Caco-2 (cell line): ENCODE results near the gene PPP1R3F. TPM values are rescaled to one million over a fixed set of nuclear protein-coding genes. Genes with fewer than 3 reads are reported as not detected.

Experiments
- BruUV-seq: library from RNA; stranded (reverse); fragments of 400-500 nt; replicated peaks from 2 replicates; lab custom pipeline; 2021; lab: Mats Ljungman, UMichigan
- CTCF ChIA-PET: fragments of 300-600 bp; sonication (Branson Sonifier 250); formaldehyde crosslinking; loops from one replicate; lab custom pipeline; 2022; ENCODE audit warnings: antibody characterized with exemption; lab: Charles Lee
- POLR2A ChIA-PET: fragments of 300-600 bp; sonication (Branson Sonifier 250); formaldehyde crosslinking; loops from one replicate; lab custom pipeline; 2022; ENCODE audit warnings: antibody characterized with exemption; lab: Charles Lee
- DNase-seq, 2 experiments: peaks; one replicate each; pipeline versions ENCODE4 v3.0.0 to v3.0.0-alpha.2; 2020 to 2022
- H3K27me3 ChIP-seq: replicated peaks from 2 replicates; pipeline ENCODE4 v1.6.0; 2011; ENCODE audit warnings: low read length; ENCODE audit not compliant: control insufficient read depth, insufficient read depth
- H3K36me3 ChIP-seq: 2 replicates; pipeline ENCODE4 v1.5.1; 2011; ENCODE audit warnings: low read length; ENCODE audit not compliant: control insufficient read depth, insufficient read depth
- H3K4me1 ChIP-seq: fragments of 250-450 bp; sonication (Bioruptor Pico); 2 replicates; pipeline ENCODE4 v1.5.1; 2020; ENCODE audit warnings: mild to moderate bottlenecking
- H3K4me3 ChIP-seq: 2 replicates; pipeline ENCODE4 v1.5.1; 2011; ENCODE audit warnings: low read depth, mild to moderate bottlenecking, control low read depth, low read length
- H3K9me3 ChIP-seq: fragments of 250-450 bp; sonication (Bioruptor Pico); 2 replicates; pipeline ENCODE4 v1.5.1; 2020; ENCODE audit warnings: mild to moderate bottlenecking, moderate library complexity
- H3K27ac Mint-ChIP-seq: one replicate; pipeline ENCODE4 v1.8.0; 2022; ENCODE audit warnings: mixed read lengths; ENCODE audit not compliant: unreplicated experiment
- H3K27me3 Mint-ChIP-seq: one replicate; pipeline ENCODE4 v1.8.0; 2022; ENCODE audit warnings: mixed read lengths; ENCODE audit not compliant: insufficient read depth, unreplicated experiment
- H3K36me3 Mint-ChIP-seq: one replicate; pipeline ENCODE4 v1.8.0; 2022; ENCODE audit warnings: mild to moderate bottlenecking, mixed read lengths; ENCODE audit not compliant: insufficient read depth, unreplicated experiment
- H3K4me1 Mint-ChIP-seq: one replicate; pipeline ENCODE4 v1.8.0; 2022; ENCODE audit warnings: low read depth, mixed read lengths; ENCODE audit not compliant: unreplicated experiment
- H3K4me3 Mint-ChIP-seq: one replicate; pipeline ENCODE4 v1.8.0; 2022; ENCODE audit warnings: mild to moderate bottlenecking, moderate library complexity, mixed read lengths; ENCODE audit not compliant: unreplicated experiment
- H3K9me3 Mint-ChIP-seq: one replicate; pipeline ENCODE4 v1.8.0; 2022; ENCODE audit warnings: mixed read lengths; ENCODE audit not compliant: unreplicated experiment
- CTCF ChIP-seq, 2 experiments: fragments of 200-600 bp in 1 of 2; IDR thresholded peaks; 1 replicate in 1 of 2; 2 replicates in 1 of 2; pipeline versions ENCODE4 v1.5.1 to v1.8.0; 2011 to 2022; ENCODE audit warnings: antibody characterized with exemption in 1 of 2, control low read depth in 1 of 2, inconsistent platforms in 1 of 2, low read depth in 1 of 2, low read length in 1 of 2, mild to moderate bottlenecking in 1 of 2, moderate library complexity in 1 of 2; ENCODE audit not compliant: insufficient read depth in 1 of 2, severe bottlenecking in 1 of 2, unreplicated experiment in 1 of 2
- intact Hi-C: fragments of 100-400 bp; cut with micrococcal nuclease; formaldehyde crosslinking; loops from one replicate; pipeline ENCODE4 v1.10.0; 2022; ENCODE audit not compliant: unreplicated experiment
- total RNA-seq: library from RNA; stranded (reverse); gene quantifications from 2 replicates; pipeline ENCODE4 v1.2.3, GENCODE V29; 2022

The PPP1R3F gene
- total RNA-seq, 1 experiment from 2014 or later = 3.9 TPM

- no peaks in the 10 kb centered on the region for H3K27me3 ChIP-seq
- Mint-ChIP-seq H3K4me3 (no peak overlapping the region), H3K4me1 (no peaks in the 10 kb centered on the region), H3K9me3 (no peaks in the 10 kb centered on the region), H3K27me3 (no peaks in the 10 kb centered on the region), H3K36me3 (peaks cover 6% of the 10 kb centered on the region), H3K27ac (no peak overlapping the region)
- H3K36me3 ChIP-seq = no peaks in the 10 kb centered on the region
- ChIA-PET CTCF (no interaction called here), POLR2A (no interaction called here)
- DNase-seq = no peak
- no TSS peak for BruUV-seq
- intact Hi-C loops = loop anchor here (2.0 to 10.0 kb wide), 2 partner anchors 43 to 59 kb away; partner anchors contain the start of gene PLP2
- TF ChIP-seq CTCF (IDR thresholded peaks at IDR 0.05; ENCODE audit: insufficient read depth in 1 of 2, low read depth in 1 of 2, low read length in 1 of 2, severe bottlenecking in 1 of 2, unreplicated experiment in 1 of 2) = no peak
- no peak overlapping the region for H3K4me3 ChIP-seq
- no peaks in the 10 kb centered on the region for H3K9me3 ChIP-seq
- no peaks in the 10 kb centered on the region for H3K4me1 ChIP-seq
Observed at GRCh38 chrX:49233887-49234555, 35.6 kb upstream of the PPP1R3F start.

GRCh38 chrX:49237060-49237459 is 32.5 kb upstream of the PPP1R3F start:
- no peak for DNase-seq
- ChIA-PET CTCF (no interaction called here), POLR2A (no interaction called here)
- H3K4me1 ChIP-seq = no peaks in the 10 kb centered on the region
- intact Hi-C loops = loop anchor here (10.0 kb wide), 1 partner anchor 62 kb away; the partner anchor contains the start of gene PLP2
- no peaks in the 10 kb centered on the region for H3K4me1 Mint-ChIP-seq
- BruUV-seq = no TSS peak
- no peaks in the 10 kb centered on the region for H3K27me3 Mint-ChIP-seq
- H3K4me3 ChIP-seq = no peak overlapping the region
- H3K36me3 Mint-ChIP-seq = peaks cover 11% of the 10 kb centered on the region
- H3K36me3 ChIP-seq = no peaks in the 10 kb centered on the region
- H3K27ac Mint-ChIP-seq = no peak overlapping the region
- no peaks in the 10 kb centered on the region for H3K9me3 Mint-ChIP-seq
- H3K27me3 ChIP-seq = no peaks in the 10 kb centered on the region
- TF ChIP-seq CTCF (IDR thresholded peaks at IDR 0.05; ENCODE audit: insufficient read depth in 1 of 2, low read depth in 1 of 2, low read length in 1 of 2, severe bottlenecking in 1 of 2, unreplicated experiment in 1 of 2) = no peak
- H3K4me3 Mint-ChIP-seq = peak overlapping the region; percentile 96
- no peaks in the 10 kb centered on the region for H3K9me3 ChIP-seq

GRCh38 chrX:49238735-49239134 is 30.9 kb upstream of the PPP1R3F start:
- Mint-ChIP-seq H3K9me3 (no peaks in the 10 kb centered on the region), H3K27me3 (no peaks in the 10 kb centered on the region), H3K4me1 (no peaks in the 10 kb centered on the region), H3K27ac (no peak overlapping the region), H3K36me3 (peaks cover 11% of the 10 kb centered on the region), H3K4me3 (no peak overlapping the region)
- DNase-seq = no peak
- Histone ChIP-seq H3K27me3 (no peaks in the 10 kb centered on the region), H3K4me1 (no peaks in the 10 kb centered on the region), H3K36me3 (no peaks in the 10 kb centered on the region), H3K9me3 (no peaks in the 10 kb centered on the region), H3K4me3 (no peak overlapping the region)
- intact Hi-C loops = loop anchor here (10.0 kb wide), 1 partner anchor 64 kb away; the partner anchor contains the start of gene PLP2
- TF ChIP-seq CTCF (IDR thresholded peaks at IDR 0.05; ENCODE audit: insufficient read depth in 1 of 2, low read depth in 1 of 2, low read length in 1 of 2, severe bottlenecking in 1 of 2, unreplicated experiment in 1 of 2) = no peak
- ChIA-PET CTCF (no interaction called here), POLR2A (no interaction called here)
- no TSS peak for BruUV-seq
